GM19023 (cell line): ENCODE measurements around the gene SORBS1.

Source experiments
- ATAC-seq: cut with Tn5 transposase; IDR thresholded peaks from one replicate; pipeline ENCODE4 v1.9.1; 2021; ENCODE audit warnings: mild to moderate bottlenecking, moderate library complexity; ENCODE audit not compliant: unreplicated experiment

Gene SORBS1

DNA sequence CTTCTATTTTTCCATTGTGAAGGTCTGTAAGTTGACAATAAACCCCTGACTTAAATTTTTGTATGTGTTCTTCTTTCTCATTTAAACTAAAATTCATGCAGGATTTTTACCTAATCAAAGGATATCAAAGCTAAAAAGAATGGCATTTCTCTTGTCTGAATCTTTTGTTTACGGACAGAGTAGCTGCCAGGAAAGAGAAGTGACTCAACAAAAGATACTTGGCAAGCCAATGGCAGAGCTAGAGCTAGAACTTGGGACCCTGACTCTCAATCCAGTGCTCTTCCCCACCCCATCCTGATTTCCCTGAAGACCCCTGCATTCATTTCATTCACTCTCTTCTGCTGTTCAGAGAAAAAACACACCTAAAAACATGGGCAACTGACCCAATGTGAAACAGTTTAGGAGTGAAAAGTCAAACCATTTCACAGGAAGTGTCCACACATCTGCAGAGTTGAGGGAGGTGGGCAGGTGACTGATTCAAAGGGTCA, 230.2 kb downstream of the SORBS1 start:
- no peak for ATAC-seq

DNA sequence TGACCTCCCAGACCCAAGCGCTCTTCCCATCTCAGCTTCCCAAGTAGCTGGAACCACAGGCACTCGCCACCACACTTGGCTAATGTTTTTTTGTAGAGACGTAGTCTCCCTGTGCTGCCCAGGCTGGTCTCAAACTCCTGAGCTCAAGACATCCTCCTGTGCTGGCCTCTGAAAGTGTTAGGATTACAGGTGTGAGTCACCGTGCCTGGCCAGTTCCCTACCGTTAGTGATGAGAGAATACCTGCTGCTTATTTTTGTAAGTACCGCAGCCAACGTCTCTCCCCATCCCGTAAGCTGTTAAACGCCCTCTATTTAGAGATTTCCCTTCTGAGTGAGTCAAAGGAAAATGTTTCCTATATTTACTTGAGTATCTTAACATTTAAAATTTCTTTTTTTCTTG, 231.9 kb downstream of the SORBS1 start:
- ATAC-seq, result no peak

DNA sequence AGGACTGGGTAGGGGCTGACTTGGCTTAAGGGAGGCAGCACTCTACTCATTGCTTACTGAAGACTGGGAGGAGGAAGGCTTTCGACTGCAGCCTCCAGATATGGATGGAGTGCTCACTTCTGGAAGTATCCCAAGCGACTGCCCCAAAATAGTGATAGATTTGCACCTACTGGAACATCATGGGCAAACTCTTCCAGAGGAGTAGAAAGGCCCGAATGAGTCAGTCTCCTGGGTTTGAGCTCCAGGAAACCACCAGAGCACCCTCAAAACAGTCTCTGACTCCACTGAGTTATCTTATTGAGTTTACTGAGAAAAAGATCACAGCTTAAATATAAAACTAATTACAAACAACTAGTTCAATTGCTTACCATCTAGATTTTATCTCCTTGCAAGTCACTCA, 233.2 kb downstream of the SORBS1 start:
- no peak for ATAC-seq

DNA sequence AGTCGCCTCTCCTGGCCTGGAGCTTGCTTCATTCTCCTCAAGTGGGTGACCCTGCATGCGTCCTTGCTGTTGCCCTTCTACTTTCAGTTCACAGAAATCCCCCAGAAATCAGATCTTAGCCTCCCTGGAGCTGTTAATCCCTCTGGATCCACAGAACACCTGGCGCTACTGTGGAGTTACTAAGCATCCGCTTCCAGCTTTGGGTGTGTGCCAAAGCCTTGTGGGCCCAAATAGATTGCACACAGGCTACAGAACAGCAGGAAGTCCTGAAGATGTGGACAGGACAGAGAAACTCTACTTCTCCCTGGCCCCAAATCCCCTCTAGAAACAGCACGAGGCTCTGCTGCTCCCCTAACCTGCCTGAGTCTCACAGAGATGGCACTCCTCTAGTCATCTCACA, 233.8 kb downstream of the SORBS1 start:
- no peak for ATAC-seq

DNA sequence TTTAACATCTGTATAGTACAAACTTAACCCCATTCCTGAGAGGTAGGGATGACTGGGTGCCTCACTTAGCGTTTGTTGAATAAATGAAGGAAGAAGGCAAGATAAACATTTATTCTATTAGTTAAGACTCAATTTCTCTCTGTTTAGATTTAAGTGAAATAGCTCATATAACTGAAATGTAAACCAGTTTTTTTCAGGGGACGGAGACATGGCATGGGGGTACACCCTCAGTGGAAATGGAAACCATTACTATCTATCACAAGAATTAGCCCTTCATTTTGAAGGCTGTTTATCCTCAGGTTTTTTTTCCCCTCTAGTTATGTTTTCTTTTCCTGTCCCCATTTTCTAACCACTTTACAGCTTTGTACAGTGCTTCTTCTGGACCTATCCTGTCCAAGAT, 234.8 kb downstream of the SORBS1 start:
- no peak for ATAC-seq

DNA sequence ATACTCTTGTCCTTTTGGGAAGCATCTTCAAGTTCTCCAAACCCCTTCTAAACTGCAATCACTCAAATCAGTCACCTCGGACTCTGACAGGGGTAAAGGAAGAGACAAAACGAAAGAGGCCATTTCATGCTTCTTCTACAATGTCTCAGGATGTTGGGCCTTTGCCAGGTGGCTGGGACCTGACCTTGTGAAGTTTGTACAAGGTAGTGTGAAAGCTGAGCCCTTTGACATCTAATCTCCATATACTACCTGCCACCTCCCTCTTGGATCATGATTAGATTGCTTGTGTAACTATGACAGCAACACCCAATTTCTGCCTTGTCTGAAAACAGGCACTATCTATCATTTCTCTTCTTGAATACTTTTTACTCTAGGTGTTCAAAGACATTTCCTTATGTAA, 235.3 kb downstream of the SORBS1 start:
- no peak for ATAC-seq

DNA sequence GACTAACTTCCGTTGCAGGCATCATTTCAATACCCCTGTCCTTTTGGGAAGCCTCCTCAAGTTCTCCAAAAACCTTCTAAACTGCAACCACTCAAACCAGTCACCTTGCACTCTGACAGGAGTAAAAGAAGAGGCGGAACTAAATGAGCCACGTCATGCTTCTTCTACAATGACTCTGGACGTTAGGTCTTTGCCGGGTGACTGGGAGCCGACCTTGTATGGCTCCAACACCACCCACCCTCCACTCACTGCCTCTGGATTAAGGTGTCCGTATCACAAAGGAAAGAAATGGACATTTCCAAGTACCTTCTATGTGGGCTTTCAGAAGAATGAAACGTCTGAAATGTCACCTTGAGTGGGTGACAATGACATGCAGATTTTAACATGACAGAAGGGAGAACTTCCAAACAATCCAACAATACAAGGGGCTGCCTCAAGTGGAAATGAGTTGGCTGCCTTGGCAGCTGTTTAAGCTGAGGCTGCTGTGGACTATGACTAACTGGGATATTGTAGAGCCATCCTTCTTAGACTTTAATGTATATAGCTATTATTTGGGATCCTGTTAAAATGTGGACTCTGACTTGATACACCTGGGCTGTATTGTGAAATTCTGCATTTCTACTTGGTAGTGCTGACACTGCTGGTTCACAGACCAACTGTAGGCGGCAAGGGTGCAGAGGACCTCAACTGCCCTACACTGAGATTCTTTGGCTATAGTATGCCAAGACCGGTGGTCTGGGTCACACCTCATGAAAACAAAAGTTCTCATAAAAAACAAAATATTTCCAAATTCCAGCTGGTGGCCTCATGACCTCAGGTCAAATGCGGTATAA, 236.5 kb downstream of the SORBS1 start:
- ATAC-seq, result no peak

DNA sequence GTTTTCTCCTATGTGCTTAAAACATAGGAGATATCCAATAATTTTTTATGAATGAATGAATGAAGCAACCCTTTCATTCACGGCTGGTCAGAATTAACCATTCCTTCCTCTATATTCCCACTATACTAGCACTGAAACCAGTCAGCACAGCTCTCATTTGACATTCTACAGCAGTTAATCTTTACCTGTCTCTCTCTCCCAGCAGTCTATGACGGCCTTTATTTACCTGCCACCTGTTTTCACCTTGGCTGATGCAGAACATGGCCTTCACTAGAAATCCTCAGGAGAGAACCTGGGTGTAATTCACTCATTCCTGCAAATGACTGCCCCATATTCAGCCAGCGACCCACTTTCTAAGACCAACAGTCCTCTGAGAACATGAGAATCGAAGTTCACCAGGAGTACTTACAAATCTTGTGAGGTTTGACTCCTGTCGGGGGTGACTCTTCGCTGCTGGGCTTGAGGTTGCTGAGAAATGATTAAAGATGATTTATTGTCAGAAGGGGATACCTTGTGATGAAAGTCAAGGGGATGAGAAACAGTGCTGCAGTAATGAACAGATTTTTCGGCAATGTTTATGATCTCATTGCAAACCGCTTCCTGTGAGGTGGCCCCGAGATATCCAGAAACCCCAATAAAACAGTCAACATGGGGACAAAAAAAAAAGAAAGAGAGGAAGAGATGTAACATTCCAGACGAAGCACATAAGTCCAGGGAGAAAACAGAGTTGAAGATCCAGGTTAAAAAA, 239.4 kb downstream of the SORBS1 start:
- ATAC-seq, result no peak

DNA sequence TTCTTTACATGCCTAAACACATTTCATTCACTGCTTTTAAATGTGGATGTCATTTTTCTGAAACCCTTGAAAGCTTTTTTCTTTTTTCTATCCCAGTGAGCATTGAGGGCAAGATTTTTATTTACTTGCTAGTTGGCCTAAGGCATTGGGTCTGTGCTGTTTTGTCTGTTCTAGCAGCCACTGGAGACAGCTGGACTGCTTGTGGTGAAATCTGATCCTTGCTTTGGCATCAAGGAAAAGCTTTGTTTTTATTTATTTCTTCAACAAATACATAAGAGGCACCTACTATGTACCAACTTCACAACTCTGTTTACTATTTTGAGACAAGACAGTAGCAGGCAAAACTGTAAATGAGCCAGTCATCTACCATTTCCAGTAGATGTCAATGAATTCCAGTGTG, 241.9 kb downstream of the SORBS1 start:
- no peak for ATAC-seq

DNA sequence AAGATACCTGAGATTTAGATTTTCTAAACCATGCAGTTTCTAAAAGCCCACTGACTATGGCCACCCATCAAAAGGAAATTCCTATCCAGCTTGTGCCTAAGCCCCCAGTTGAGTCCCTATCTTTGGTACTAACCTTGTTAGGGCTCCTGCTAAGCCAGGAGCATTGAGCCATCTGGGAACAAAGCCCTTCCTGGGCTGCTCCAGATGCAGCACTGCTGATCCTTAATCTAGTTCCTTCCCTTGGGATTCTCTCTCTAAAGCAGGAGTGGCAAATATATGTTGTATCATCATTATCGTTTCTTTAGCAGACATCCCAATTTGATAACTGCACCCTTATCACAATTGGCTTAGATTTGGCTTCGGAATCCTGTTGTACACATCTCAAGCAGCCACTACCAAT, 245.7 kb downstream of the SORBS1 start:
- ATAC-seq, result no peak

DNA sequence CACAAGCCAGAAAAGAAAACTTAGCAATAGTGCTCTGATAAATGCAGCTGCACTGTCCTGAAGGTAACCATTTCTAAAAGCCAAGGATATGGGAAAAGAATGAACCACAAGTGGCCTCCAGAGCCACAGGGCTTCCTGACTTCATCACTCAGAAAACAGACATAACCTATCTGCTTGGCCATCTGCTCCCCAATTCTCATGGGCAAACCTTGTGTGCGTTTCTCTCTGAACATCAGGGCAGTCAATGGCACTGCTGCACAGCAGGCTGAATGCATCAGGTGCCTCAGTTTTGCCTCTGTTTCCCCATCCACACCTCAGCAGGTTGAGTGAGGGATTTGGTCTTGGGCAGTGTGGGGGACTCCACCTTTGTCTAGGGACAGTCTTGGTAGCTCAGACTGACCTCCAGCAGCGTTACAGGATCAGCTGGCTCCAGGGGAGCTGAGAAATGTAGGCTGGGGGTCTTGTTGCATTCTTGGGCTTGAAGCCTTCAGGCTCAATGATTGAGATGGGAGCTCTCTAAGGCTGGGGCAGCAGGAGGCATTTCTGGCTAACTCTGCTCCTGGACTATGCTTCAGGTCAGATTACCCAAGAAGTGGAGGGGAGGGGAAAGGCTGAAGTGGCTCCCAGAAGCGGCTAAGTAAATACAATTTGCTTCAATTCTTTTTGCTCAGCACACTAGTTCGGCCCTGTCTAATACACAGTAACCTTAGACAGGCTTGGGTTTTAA, 246.8 kb downstream of the SORBS1 start:
- ATAC-seq, result no peak

DNA sequence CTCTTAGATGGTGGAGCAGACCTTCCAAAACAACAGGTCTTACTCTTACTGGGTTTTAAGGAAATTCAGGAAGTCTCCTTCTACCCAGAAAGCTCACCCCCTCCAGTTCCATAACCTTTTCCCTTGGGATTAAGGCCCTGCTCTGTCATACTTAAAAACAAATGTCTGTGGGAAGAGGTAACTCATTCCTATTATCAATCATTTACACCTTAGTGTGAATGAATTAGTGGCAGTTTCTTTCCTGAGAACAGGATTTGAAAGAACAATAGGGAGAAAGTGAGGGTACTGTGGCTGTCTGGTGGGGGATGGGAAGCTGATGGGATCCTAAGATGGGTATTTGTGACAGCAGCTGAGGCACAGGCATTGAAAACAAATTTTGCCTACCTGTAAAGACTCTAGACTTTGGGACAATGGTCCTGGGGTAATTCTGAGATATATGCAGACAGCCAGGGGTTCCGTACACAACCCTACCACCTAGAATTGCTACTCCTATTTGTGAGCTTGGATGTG, 248.1 kb downstream of the SORBS1 start:
- no peak for ATAC-seq

DNA sequence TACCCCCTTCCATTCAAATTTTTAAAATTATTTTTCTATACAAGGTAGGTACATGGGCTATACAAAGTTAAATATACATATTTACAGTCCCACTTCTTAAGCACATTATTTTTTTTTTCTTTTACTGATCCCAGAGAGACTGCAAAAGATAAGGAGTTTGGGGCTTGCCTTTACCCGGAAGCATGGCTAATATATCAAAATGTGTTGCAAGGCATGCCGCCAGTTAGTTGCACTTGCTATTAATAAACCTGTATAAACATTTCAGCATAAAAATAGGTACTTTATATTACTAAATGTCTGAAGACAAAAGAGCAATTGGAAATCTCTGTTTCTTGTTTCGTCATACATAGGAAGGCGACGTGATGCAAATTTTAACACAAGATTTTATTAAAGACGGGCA, 248.9 kb downstream of the SORBS1 start:
- ATAC-seq, result no peak

DNA sequence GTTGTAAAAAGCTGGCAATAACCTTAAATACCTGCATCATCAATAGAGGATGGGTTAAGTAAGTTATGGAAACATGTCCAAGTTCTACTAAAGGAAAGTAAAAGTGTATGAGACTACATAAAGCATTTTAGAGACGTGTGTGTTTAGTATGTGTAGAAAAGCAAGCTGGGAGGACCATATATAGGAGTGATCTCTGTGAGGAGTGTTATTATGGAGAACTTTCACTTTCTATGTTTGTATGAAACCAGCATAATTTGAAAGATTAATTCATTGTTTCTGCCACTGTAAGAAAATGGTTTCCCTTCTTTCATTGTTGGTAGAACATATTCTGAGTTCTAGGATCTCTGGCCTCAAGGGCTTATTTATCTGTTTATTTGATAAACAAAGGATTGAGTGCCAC, 251.2 kb downstream of the SORBS1 start:
- no peak for ATAC-seq

DNA sequence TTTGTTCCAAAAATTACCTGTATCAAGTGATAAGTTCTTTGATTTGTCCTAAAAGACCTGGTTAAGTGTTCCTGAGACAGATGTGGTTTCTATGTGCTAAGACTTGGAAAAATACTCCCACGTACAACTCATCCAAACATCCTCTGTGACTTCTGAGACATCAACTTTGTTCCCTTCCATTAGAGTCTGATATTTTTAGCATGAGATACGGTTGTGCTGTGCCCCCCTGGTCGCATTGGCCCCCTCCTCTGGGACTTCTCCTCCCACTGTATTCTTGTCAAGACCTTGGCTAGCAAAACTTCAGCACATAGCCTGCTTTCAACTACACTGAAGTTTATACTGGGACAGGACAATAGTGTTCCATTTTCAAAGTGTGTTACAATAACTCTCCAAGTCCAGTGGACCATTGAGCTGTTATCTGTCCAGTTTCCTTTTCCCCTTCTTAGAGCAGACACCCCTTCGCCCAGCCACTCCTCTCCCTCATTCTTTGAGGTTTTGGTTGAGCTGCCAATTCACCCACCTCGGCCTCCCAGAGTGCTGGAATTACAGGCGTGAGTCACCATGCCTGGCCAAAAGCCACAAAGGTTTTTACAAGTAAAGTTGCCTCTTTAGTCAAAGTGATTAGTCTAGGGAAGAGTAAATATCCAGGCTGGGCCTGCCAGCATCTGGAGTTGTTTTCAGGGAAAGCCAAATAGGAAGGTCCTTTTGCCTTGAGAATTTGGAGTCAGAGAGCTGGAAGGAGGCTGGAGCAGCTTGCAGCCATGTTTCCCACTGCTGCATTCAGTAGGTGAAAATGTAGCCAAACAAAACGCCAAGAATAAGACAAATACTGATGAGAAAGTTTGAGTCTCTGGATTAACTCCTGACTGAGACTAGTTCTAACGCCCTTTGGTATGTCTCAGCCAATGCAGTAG, 252.5 kb downstream of the SORBS1 start:
- ATAC-seq, result no peak

DNA sequence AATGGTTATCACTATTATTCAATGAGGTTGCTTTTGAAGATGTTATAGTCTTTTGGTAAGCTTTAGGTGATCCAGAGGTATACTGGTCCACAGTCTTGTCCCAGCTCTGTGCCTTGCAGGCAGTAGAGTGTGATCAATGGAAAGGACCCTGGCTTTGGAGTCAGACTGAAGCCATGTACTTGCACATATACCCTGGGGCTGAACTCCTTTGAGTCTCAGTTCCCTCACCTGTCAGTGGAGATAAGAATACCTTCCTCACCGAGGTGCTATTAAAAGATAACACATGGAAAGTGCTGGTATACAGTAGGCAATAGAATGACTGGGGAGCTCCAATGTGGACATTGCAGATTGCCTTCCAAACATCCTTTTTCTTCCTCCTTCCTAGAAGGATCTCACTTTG, 254.3 kb downstream of the SORBS1 start:
- no peak for ATAC-seq

DNA sequence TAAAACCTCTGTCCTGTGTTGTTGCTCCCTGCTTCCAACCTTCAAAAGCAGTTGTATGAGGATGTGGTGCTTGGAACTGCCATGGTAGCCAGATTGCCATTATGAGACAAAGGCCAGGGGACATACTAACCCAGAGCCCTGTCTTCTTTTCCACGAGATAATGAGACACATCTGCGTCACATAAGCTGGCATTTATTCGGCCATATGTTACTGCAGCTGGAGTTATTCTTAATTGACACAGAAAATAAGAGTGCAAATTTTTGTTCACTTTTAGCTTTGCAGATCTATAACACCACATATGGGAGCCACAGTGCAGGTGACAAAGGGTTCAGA, 254.9 kb downstream of the SORBS1 start:
- ATAC-seq, result no peak

DNA sequence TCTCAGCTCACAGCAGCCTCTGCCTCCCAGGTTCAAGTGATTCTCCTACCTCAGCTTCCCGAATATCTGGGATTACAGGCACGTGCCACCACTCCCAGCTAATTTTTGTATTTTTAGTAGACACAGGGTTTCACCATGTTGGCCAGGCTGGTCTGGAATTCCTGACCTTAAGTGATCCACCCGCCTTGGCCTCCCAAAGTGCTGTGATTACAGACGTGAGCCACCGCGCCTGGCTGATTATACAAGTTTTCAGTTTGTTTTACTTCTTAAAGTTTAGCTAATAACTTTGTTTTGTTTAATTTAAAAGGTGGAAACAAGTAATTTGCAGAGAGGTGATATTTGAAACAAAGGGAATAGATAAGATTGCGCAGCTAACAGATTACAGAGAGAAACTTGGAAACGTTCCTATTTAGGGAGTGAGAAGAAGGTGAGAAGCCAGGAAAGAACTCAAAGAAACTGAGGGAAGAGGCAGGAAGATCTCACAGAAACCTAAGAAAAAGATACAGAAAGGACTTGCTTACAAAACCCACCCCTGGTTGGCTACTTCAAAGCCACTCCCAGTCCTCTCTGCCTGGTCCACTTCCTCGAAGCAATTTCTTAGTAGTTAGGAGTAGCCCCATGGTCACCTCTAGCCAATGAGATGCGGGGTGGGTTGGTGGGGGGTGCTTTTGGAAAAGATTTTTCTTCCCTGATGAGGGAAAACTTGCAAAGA, 255.4 kb downstream of the SORBS1 start:
- ATAC-seq, result no peak

DNA sequence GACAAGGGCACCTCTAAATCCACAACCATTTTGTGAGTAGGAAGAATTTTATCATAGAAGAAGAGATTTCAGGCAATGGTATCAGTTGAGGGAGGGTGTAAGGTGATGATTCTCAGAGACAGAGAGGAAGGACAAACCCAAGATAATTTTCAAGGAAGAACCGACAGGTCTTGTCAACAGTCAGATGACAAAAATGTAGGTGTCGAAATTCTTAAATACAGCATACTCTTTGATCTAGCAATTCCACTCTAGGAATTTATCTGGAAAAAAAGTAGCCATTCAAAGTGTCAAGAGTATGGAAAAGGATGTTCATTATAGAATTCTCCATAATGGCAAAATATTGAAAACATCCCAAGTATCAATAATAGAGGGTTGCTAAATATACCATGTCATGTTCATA, 256.2 kb downstream of the SORBS1 start:
- ATAC-seq, result no peak

DNA sequence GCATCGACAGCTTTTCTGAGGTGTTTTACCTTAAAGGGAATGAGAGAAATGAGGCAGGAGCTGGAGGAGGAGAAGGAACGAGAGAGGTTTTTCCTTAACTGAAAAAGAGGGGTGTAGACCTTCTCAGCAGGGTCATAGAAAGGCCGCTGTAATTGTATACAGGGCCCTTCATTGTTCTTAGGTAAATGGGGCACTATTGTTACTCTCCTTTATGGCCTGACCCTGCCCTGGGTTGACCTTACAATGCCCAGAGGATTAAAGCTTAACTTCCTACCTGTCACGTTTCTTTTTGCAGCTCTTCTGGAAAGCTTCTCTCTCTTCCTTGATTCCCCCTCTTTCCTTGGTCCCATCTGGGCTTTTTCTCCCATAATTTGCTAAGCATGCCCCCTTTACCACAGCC, 256.7 kb downstream of the SORBS1 start:
- ATAC-seq, result no peak
